Stimulated activated naive CD4-positive, alpha-beta T cell treated with Interleukin-2 at 50 U/mL for 16 hours (primary cell): ENCODE results near the gene MAPK4.

Source experiments
- DNase-seq: peaks from one replicate; lab custom pipeline; 2025; lab: John Stamatoyannopoulos, UW

The MAPK4 gene

DNA sequence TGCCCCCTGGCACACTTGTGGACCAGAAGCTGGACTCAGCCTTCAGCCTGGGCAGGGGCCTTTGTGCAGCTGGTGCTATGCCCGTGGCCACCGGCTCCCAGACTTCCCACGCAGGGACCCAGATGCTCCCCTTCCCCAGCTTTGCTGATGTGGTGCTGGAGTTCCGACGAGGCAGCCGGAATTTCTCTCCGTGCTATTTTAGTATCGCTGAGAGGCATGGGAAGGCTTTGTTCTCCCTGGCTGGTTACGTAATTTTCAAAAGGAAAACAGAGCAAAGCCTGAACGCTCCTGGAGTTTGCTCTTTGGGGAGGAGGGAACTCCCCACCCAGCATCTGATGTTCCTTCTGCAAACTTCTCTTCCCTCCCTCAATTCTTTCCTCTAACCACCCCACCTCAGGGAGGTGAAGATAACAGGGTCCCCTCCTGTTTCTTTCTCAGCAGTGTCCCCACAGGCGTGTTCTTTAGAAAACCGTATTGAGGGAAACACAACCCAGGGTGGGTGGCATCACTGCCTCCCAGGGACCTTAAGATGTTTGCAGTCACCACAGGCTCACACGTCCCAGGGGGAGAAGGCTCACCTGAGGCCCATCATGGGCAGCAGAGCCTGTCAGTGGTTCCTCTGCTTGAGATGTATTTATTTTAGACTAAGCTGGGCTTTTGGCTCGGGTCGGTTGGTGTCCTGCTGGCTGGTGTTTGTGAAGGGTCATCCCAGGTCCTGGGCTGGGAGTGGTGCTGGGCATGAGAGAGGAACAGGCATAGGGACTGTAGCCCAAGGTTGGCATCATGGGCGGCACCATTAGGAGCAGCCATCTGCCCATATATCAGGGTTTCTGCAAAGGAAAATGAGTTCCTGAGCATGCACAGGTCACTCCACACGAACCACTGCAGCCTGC, 95.0 kb downstream of the MAPK4 start:
- DNase-seq, result no peak

DNA sequence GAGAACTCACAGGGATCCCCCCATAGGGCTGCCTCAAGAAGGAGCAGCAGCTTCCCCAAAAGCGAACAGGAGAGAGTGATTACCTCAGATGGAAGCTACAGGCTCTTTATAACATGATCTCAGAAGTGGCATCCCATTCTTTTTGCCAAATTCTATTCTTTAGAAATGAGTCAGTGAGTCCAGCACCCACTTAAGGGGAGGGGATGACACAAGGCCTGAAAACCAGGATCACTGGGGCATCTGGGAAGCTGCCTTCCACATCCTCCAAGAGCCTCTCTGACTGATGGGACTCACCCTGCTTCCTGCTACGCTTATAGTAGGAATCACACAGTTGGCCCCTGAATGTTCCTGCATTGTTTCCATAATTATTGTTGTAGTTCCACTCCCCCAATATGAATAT, 96.5 kb downstream of the MAPK4 start:
- DNase-seq, result no peak

DNA sequence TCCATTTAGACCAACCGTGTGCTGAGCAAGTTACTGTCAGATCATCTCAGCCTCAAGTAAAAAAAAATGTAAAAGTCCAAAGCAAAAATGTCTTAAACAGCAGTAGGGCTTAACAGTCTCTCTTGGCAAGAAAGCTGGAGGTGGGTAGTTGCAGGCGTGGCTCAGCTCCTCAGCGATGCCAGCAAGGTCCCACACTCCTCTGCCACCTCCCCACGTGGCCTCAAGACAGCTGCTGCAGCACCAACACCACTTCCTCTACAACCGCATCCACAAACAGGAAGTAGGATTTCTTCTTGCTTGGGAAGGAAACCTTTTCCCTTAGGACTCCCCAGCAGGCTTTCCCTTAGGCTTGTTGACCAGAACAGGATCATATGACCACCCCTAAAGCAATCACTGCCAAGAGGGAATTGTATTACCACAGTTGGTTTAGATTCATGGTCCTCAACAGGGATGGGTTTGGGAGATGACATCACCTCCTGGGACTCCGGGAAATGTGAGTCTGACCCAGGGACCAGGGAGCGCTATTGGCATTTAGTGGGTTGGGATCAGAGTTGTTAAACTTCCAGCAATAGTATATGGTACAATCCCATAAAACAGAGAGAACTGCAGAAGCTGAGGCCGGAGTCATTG, 97.1 kb downstream of the MAPK4 start:
- no peak for DNase-seq

DNA sequence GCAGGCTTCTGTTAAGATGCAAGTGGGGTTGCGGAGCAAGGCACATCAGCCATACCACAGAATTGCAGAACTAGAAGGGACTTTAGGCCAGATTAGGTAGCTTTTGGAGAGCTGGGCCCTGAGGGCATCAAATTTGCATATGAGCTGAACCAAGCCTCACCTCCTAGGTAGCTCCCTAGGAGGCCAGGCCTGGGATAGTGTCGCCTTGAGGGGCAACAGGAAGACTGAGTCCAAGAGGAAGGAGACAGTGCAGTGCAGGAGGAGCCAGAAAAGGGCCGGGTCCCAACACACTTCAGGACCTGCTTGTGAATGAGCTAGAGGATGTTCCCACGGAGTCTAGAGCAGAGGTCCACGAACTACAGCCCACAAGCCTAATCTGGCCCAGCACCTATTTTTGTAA, 98.7 kb downstream of the MAPK4 start:
- DNase-seq, result no peak

DNA sequence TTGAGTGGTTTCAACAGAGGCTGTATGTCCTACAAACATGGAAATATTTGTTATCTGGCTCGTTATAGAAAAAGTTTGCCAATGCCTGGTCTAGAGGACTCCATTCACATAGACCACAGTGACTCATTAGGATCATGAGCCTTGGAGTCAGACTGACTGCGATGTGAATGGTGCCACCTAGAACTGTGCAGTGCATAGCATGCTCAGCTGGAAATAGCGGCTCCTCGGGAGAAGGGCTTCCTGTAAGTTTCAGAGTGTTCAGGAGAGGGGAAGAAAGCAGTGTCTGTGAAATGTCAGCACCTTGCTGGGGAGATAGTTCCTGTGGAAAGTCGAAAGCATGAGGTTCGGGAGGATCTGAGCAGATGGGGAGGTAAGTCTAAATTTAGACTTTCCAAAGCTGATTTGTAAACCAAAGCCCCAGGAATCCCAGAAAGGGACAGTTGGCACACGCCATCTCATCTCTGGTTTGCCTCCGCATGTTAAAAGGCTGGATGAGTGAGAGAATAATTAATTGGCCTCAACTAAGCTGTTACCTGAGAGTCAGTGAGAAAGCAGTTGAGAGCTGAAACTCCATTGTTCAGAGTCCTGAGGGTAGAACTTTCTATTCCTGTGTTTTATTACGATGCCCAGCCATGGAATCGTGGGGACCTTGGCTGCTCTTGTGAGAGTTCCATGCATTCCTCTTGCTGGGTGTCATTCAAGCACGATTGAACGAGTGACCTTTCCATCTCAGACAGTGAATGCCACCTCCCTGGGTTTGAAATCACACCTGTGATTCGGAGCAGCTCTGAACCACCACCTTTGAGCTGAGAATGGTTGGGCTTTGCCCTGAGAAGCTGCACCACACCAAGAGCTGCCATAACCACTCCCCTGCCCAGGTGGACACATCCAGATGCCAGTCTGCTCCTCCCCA, 99.5 kb downstream of the MAPK4 start:
- no peak for DNase-seq

DNA sequence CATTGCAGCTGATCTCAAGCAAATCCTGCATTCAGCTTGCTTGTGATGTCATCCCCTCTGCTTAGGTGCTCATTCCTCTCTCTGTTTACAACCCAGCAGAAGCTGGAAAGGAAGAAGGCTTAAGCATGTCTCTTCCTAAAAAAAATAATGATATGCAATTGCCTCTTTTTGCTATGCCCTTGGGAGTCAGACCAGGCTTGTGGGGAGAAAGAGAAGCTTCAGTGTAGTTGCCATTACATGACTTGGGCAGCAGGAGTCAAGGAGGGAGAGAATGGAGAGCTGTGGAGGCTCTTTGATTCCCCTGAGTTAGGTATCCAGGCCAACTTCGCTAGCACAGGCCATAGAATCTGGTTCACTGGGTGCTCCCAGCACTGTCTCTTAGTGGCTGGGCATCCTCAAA, 101.1 kb downstream of the MAPK4 start:
- no peak for DNase-seq

DNA sequence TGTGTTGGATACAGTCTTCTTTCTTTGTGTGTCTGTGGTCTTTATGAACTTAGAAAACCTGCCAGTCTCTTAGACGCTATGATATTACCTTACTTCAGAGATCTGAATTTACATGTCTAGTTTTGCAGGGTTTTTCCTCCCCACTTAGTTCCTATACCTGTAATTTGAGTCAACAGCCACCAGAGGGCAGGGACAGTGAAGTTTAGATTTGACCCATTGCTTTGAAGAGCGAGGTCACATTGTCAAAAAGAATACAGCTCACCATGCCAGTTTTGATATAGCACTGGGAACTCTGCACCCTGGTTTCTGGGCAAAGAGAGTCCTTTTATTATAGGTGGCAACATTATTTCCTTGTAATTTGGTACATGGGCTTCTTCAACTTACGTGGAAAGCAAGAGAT, 102.3 kb downstream of the MAPK4 start:
- no peak for DNase-seq

DNA sequence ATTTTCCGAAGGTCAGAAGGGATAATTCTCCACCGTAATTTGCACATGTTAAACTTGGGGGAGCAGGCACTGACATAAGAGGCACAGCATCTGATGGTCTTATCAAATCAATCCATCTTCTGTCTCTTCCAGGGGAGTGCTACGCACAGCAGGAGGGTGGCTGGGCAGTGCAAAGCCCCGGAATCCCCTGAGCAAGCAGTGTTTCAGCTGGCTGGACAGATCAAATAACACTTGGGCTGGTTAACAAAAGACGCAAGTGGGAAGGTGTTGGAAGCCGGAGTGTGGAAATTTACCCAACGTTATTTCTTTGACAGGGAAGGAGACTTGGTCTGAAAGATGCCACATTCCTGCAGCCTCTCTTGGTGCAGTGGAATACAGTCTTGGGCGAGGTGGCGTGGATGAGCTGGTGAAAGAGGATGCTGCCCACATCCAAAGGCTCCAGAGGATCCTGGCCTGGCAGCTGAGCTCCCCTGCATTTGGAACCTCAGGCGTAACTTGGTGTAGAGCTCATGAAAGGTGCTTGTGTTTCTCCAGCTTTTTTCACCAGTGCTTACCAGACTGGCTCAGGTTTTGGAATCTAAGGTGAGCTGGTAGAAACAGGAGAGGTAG, 103.0 kb downstream of the MAPK4 start:
- DNase-seq, result no peak

DNA sequence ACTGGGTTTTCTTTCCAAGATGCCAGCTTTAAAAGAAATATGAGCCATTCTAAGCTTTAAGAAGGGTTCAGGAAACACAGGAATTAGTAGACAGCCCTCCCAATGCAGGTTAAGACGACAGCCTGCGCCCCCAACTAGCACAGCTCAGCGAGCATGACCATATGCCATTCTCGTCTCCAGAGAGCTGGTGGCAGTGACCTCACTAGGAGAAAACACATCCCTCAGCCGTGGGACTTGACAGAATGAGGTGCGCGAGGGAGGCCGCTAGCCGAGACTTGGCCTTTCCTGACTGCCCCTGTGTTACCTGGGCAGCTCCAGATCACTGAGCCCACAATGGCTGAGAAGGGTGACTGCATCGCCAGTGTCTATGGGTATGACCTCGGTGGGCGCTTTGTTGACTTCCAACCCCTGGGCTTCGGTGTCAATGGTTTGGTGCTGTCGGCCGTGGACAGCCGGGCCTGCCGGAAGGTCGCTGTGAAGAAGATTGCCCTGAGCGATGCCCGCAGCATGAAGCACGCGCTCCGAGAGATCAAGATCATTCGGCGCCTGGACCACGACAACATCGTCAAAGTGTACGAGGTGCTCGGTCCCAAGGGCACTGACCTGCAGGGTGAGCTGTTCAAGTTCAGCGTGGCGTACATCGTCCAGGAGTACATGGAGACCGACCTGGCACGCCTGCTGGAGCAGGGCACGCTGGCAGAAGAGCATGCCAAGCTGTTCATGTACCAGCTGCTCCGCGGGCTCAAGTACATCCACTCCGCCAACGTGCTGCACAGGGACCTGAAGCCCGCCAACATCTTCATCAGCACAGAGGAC, 103.9 kb downstream of the MAPK4 start:
- no peak for DNase-seq

DNA sequence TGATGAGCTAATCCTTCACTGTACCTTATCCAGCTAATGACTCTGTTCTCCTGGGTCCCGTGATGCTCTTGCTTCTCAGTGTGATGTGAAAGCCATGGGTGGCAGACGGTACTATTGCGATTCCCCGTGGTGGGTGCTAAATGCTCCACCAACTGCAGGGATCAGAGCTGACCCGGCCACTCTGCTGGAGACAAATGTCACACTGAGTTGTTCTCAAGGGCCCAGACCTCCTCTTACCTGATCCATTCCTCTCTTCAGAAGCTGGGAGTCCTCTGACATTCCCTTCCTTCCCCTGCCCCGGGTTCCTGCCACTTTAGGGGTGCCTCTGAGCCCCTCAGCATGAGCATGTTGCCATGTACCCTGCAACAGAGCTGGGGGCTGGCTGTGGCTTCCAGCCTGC, 105.1 kb downstream of the MAPK4 start:
- DNase-seq, result no peak

DNA sequence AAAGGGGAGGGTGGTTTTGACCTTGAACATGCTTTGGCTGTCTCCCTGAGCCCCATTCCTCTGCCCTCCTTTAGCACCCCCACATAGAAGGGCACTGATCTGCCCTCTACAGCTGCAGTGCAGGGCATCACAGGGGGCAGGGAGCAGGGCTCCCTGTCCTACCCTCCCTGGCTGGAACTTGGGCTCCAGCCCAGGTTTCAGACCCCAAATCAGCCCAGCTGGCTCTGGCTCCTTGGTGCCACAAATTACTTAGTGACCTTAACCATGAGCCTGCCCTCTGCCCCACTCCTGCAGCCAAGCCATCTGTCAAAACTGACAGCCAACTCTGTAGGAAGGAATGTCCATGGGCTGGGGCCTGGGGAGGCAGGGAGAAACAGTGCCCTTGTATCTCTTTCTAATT, 105.6 kb downstream of the MAPK4 start:
- no peak for DNase-seq

DNA sequence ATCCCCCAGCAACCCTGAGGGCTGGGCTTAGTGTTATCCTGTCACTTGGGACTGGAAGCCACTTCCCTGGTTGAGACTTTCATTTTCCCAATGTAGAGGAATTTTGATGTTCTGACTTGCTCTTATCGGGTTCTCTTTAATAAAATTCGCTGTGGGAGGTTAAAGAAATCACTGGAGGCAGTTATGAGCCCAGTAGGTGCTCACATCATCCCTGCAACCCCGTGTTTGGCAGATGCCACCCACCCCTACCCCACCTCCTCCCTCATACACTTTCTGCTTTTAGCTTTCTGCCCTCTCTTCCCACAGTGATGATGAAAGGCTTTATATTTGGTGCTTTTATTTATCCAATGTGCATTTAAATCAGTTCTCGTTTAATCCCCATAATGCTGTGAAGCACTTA, 106.6 kb downstream of the MAPK4 start:
- no peak for DNase-seq

DNA sequence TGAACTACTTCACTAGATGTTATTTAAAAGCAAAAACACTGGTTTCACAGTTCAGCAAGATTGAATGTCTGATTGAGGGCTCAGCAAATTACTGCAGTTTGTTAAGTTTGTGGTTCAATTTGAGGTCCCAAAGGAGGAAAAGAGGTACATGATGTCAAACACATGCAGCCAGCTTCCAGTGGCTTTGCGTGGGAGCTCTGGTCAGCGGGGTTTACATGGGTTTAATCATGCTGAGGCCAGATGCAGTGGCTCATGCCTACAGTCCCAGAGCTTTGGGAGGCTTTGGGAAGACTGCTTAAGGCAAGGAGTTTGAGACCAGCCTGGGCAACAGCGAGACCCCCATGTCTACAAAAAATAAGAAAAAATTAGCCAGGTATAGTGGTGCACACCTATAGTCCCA, 111.5 kb downstream of the MAPK4 start:
- no peak for DNase-seq

DNA sequence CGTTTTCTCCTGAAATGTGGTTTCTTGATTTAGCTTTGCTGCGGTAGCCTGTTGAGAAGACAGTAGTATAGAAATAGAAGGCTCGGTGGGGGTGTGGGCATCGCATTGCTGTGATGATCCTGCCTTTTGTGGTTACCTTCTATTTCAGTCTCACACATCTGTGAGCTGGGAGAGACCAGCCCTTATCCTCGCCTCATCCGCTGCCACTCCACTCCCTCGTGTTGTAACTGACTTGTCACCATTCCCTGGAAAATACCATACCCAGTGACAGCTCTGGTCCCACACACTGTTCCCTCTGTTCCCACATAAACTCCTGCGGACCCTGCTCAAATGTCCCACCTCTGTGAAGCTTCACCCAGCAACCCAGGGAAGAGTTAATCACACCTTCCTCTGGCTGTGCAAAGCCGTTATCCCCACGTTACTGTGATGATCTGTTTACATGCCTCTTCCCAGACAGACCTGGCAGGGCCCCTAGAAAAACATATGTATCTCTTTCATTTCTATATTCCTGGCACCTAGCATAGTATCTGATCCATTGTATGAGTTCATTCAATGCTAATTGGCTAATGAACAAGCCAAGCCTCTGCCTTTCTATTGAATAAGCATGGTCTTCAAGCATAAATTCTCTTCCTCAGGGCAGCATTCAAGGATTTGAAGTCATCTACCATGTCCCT, 114.6 kb downstream of the MAPK4 start:
- no peak for DNase-seq

DNA sequence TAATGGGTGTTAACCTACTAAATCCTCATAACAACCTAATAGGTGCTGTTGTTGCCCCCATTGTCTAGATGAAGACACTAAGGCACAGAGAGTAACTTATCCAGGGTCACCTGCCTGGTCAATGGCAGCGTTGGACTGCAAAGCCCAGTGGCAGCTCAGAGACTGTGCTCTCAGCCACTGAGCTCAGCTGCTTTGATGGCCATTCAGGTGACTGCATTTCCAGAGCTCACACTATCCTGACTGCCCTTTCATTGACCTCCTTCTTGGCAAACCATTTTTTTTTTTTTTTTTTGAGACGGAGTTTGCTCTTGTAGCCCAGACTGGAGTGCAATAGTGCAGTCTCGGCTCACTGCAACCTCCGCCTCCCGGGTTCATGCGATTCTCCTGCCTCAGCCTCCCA, 115.2 kb downstream of the MAPK4 start:
- DNase-seq, result no peak

DNA sequence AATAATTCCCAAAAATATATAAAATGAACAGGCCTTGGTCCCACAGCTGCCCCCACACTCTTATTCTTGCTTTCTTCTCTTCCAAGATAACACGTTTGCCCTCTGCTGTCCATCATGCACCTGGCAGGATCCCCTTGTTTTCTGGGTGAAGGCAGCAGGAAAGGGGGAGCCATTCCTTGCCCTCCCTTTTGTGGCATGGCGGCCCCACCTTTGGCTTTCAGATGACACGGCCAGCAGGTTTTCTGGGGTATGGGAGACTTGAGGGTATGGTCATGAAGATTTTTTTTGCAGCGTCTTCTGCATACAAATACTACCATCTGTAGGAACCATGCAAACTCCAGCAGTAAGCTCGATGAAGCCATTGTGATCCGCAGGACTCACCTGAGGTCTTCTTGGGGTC, 118.8 kb downstream of the MAPK4 start:
- no peak for DNase-seq

DNA sequence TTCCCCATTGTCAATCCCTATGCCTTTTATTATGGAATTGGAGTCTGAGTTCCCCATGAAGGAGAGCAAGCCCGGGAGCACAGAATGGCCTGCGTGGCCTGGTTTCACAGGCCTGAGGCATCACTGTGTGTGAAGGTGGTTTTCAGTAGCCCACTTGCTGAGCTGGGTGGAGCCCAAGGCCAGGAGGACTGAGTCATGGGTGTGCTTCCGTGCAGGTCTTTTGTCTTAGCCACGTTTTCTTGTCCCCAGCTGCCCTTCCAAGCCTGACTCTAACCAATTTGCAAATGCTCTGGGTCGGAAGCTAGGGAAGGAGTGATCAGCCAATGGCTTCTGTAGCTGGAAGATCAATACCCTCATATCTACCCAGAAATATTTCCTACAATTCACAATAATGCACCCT, 119.2 kb downstream of the MAPK4 start:
- no peak for DNase-seq

DNA sequence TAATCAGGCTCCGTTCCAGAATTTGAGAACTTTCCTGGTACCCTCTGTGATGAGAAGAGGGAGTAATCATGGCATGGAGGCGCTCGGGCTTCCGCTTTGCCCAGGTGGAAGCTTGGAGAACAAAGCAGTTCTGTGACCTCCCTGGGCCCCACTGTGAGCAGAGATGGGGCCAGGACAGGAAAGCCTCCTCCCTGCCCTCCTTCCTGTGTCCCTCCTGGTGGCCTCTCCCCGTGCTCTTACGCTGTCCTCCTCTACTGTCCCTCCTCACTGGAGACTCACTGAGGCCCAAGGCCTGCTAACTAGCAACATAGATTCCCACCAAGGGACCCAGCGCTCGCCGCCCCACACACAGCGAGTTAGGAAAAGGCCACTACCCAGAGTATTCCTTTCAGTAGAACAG, 119.8 kb downstream of the MAPK4 start:
- no peak for DNase-seq

DNA sequence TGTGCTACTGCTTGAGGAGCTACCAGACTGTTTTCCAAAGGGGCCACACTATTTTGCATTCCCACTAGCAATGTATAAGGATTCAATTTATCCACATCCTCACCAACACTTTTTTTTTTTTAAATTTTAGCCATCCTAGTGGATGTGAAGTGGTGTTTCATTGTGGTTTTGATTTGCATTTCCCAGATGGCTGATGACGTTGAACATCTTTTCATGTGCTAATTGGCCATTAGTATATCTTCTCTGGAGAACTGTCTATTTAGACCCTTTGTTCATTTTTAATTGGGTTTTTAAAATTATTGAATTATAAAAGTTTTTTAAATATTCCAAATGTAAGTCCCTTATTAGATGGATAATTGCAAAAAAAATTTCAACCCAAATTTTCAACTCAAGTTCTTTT, 121.1 kb downstream of the MAPK4 start:
- no peak for DNase-seq

DNA sequence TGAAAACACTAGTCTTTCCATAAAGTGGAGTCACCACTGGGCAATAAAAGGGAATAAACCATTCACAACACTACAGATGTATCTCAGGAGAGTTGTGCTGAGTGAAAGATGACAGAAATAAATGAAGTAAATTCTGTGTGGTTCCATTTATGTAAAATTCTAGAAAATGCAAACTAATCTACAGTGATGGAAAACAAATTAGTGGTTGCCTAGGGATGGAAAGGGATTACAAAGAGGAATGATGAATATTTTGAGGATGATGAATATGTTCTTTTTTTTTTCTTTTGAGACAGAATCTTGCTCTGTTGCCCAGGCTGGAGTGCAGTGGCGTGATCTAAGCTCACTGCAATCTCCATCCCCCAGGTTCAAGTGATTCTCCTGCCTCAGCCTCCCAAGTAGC, 123.0 kb downstream of the MAPK4 start:
- DNase-seq, result no peak

DNA sequence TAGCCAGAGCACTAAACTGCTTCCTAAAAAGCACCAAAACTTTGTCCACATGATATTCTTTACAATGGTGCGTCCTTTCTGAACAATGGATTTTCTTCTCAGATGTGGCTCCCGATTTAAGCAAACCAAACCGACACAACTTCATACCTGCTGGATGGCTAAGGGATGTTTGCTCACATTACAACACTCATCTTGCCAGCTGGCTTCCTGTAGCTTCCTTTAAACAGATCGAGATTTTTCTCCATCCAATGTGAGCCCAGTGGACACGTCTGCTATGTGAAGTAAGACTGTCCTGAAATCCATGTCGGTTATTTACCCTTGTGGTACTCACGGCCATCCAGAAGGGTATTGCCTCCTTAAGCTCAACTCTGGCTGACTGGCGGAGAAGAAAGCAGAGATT, 126.5 kb downstream of the MAPK4 start:
- DNase-seq, result no peak
